Umbilical cord (tissue), 2 donors: Measurements from ENCODE around the gene SH3BP2. TPM values are rescaled to one million over a fixed set of nuclear protein-coding genes. Genes with fewer than 3 reads are reported as not detected.

Source experiments
- DNase-seq: peaks from one replicate; pipeline ENCODE4 v3.0.0-alpha.2; 2015; ENCODE audit warnings: low spot score
- total RNA-seq: library from RNA; depleted of rRNA; stranded (reverse); fragments of >200 nt; gene quantifications from one replicate; pipeline ENCODE4 v1.2.3, GENCODE V29; 2014; ENCODE audit warnings: low replicate concordance; ENCODE audit not compliant: insufficient read depth

Gene SH3BP2
- total RNA-seq, 1 donor from 2014 or later = 41.2 TPM

GRCh38 chr4:2831611-2832308, 38.9 kb downstream of the SH3BP2 start:
- DNase-seq = no peak

GRCh38 chr4:2832309-2832980, 39.6 kb downstream of the SH3BP2 start:
- no peak for DNase-seq

- no peak for DNase-seq
Measured at GRCh38 chr4:2832981-2833670, 40.2 kb downstream of the SH3BP2 start.

DNA sequence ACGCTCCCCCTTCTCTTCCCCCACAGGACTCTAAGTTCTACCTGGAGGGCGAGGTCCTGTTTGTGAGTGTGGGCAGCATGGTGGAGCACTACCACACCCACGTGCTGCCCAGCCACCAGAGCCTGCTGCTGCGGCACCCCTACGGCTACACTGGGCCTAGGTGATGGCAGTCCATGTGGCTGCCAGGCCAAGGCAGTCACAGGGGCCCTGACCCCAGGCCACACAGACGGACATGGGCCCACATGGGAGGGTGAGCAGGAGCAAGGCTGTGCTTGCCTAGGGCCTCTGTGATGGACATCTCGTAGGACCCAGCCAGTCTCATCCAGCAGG, 40.8 kb downstream of the SH3BP2 start:
- DNase-seq = no peak

- no peak for DNase-seq
Measured at GRCh38 chr4:2834001-2834921, 41.4 kb downstream of the SH3BP2 start.

DNA sequence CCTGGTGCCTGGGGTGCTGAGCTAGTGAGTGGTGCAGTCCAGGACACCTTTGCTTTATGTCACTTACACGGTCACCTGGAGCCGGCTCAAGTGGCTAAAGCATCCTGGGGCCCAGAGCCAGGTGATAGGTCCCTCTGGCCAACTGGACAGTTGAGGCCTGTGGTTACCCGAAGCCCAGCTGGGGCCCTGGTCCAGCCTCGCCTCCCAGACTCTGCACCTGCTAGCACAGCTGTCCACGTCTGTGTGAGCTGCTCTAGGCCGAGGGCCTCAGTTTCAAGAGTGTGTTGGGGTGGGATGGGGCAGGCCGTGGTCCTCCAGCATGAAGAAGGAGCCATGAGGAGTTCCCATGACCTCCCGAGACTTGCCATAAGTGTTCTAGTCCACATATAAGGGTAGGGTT, 43.1 kb downstream of the SH3BP2 start:
- no peak for DNase-seq

- DNase-seq = no peak
Measured at GRCh38 chr4:2836391-2836859, 43.5 kb downstream of the SH3BP2 start.

- DNase-seq = no peak
Measured at GRCh38 chr4:2837110-2837903, 44.4 kb downstream of the SH3BP2 start.

DNA sequence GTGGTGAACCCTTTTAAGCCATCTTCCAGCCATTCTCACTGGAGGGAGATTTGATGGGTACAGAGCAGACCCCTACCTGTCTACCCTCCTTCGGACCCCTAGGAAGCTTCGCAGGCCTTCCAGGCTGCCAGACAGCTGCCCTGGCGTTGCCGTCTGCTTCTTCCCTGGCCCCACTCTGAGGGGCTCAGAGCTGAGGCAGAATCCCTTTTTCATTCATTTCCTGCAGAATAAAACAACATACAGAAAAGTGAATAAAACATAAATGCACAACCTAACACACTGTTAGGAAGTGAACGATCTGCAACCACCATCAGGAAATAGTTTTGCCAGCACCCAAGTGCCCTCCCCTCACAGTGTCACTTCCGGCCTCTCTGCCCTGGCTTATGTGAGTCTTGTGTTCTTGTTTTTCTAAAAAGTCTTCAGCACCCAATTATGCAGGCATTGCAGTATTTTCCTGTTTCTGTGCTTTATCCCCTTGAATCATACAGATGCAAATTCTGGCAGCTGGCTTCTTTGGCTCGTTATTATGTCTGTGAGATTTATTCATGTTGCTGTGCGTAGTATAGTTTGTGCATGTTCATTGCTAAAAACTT, 45.1 kb downstream of the SH3BP2 start:
- peak; percentile 86 for DNase-seq

- no peak for DNase-seq
Measured at GRCh38 chr4:2839060-2839459, 46.2 kb downstream of the SH3BP2 start.

- DNase-seq = no peak
Measured at GRCh38 chr4:2842687-2843262, 49.9 kb downstream of the SH3BP2 start.

GRCh38 chr4:2843263-2843940, 50.5 kb downstream of the SH3BP2 start, which contains the start of gene ADD1:
ADD1 (plus strand) TSS chr4:2843844; CDS start chr4:2875916, 32,072 bp downstream.
- peak; percentile 96 for DNase-seq

DNA sequence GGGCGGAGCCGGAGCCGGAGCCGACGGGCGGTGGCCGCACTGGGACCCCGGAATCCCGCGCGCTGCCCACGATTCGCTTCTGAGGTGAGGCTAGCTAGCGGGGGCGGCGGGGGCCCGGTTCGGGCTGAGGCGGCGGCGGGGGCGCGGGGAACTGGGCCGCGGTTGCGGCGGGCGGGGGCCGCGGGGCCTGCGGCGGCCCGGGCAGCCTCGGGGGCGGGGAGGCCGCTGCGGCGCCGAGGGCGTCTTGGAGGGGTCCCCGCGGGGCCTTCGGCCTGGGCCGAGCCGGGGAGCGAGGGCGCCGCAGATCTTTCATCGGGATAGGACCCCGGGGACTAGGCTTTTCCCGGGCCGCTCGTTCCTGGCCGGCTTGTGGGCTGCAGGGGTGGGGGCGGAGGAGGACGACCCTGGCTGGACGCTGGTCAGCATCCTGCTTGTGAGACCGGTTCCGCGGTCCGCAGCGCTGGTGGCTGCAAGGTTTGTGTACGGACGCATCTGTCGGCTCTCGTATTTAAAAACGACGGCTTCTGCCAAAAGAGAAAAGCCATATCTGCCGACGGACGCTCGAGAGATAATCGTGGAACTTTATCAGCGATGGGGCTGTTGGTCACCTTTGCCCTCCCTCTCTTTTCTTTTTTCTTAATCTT, 51.2 kb downstream of the SH3BP2 start:
- peak; percentile 50 for DNase-seq

DNA sequence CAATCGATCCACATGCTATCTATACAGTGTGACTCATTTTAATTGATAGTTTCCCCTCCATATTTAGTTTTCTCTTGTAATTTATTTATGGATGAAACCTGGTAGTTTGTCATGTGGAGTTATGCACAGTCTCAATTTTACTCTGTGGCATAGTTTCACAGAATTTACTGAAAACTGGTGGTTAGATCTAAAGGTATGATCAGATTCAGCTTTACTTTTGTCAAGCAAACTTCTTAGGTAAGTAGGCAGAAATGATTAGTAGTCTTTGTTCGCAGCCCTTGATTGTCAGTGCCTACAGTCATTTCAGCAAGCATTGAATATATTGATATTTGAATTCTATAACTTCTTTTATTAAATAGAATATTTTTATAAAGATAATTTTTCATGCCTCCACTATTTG, 53.3 kb downstream of the SH3BP2 start:
- DNase-seq = no peak

- no peak for DNase-seq
Measured at GRCh38 chr4:2847302-2847871, 54.5 kb downstream of the SH3BP2 start.

DNA sequence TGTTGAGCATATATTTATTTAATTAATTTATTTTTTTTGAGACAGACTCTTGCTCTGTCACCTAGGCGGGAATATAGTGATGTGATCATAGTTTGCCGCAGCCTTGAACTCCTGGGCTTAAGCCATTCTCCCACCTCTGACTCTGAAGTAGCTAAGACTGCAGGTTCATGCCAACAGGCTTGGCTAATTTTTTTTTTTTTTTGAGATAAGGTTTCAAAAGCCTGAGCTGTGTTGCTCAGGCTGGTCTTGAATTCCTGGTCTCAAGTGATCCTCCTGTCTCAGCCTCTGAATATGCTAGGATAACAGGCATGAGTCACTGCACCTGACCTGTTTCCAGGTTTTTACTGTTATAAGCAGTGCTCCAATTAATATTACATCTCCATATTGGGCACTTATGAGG, 55.6 kb downstream of the SH3BP2 start:
- DNase-seq = no peak

GRCh38 chr4:2849267-2850152, 56.6 kb downstream of the SH3BP2 start:
- no peak for DNase-seq
